NCI-H524 (cell line): ENCODE results near the gene SLC1A7.
A peak's percentile ranks its signal among the peaks of the same experiment; 100 is the strongest.

Source experiments
- DNase-seq, 2 experiments: peaks; one replicate each; lab custom pipeline; 2025; lab: John Stamatoyannopoulos, UW

SLC1A7 gene

GRCh38 chr1:53091841-53092645, 50.4 kb downstream of the SLC1A7 start:
- DNase-seq = no peak

DNA sequence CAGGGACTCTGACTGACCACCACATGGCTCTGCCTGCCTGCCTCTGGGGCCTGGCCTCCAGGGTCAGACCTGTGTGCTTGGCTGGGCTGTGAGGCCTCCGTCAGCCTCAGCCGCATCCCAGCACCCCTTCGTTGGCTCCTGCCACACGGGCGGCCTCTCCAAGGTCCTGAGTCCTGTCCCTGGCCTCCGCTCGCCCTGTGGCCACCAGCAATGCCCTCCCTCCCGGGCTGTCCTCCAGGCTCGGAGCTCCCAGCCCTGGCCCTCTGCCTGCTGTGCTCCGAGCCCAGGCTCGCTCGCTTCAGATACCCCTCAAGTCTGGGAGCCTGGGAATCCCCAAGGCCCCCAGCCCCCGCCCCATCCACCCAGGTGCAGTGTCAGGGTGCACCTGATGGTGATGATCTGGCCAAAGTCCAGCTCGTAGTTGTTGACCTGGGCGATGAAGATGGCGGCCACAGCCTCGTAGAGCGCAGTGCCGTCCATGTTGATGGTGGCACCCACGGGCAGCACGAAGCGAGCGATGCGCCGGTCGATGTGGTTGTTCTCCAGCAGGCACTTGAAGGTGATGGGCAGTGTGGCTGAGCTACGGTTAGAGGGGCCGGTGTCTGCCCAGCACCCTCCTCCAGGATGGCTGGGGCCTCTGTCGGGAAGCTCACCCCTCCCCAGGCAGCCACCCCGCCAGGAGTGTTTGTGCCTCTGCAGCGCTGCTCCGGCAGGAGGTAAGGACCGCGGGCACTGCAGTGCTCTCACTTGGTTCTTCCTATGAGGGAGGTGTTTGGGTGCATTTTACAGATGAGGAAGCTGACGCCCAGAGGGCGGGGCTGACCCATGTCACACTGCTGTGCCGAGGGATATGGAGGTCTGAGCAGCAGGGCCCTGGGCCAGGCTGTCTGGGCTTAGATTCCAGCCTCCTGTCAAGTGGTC, 52.0 kb downstream of the SLC1A7 start:
- peak in 1 of 2 experiments; percentile 15 for DNase-seq

- DNase-seq = no peak
These were observed 52.8 kb downstream of the SLC1A7 start for GRCh38 chr1:53089478-53090226.

DNA sequence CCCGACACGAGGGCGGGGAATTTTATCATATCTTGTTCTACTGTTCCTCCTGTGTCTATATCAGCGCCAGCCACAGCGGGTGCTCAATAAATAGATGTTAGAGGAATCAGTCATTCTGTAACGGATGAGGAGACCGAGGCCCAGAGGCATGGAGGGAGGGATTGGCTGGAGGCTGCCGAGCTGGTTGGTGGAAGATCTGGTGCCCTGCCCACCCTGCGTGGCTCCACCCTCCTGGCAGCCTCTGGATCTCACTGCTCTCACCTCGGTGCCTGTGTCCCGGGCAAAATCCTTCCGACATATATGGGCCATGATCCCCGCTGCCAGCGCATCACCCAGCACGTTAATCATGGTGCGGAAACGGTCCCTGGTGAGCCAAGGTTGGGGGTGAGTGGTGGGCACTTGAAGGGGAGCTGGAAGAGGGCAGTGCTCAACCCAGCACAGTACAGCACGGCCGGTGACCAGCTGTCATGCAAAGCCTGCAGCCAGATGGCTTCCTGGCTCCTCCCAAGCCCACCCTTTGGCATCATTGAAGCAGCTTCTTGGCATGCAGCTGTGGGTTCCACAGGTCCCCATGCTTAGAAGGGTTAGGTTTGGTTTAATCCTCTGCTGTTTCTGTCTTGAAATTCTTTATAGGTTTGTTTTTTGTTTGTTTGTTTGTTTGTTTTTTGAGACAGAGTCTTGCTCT, 53.7 kb downstream of the SLC1A7 start:
- DNase-seq = peak; percentile 80 to 94

DNA sequence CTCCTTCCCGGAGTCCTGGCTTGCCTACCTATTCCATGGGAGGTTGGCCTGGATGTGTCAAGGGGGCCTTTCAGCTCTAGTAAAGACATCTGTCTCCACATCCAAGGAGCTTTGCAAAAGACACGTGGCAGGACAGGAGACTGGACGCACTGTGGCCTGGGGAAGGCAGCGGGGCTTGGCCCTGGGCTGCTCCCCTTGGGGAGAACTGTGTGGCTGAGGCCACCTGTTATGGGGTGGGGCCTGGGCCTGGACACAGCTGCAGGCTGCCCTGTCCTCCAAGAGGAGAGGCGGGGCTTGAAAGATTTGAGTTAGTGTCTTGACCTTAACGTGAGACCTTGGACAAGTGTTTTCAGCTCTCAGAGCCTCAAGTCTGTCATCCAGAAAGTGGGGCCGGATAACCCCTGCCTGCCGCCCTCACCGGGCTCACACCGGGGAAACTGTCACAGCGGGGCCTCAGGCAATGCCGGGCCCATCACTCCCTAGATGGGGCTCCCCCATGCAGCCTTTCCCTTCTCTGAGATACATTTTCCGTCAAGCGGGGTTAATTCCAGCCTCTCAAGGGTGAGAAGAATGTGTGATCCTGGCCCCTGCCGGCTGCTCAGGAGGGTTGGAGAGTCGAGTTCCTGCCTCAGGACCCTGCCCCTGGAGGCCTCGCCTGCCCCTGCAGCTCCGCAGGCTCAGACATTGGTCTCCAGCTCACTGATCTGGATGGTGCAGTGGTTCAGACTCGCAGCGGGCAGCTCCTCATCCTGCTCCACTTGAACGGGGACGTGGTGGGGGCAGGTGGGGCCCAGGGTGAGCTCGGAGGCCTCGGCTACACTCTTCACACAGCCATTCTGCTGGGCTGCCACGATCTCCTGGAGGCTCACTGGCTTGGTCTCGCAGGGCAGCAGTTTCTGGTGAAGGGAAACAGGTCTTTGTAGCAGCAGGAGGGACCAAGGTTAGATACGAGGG, 54.8 kb downstream of the SLC1A7 start:
- DNase-seq = peak in 1 of 2 experiments; percentile 36

DNA sequence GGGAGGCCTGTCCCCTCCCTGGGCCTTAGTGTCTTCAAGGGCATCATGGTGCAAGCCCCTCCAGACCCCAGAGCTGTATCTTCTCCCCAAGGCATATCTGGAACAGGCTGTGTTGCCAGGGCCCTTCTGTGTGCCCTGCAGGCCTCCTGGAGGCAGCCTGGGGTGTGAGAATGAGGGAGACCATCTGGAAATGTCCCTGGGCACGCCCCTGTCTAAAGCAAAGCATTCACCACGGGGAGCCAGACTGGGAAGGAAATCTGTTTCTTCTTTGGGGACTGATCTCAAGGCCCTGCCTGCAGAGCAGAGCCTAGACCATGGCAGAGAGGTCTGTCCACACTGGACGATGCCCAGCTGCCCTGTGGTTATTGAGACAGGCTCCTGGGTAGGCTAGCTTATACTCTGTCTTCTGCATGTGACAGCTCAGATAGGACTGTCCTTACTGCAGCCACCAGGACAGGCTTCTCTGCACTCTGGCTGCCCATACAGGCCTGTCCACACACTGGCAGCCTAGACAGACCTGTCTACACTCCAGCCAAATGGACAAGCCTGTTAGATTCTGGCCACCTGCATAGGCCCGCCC, 55.9 kb downstream of the SLC1A7 start:
- DNase-seq = peak; percentile 81 to 90

DNA sequence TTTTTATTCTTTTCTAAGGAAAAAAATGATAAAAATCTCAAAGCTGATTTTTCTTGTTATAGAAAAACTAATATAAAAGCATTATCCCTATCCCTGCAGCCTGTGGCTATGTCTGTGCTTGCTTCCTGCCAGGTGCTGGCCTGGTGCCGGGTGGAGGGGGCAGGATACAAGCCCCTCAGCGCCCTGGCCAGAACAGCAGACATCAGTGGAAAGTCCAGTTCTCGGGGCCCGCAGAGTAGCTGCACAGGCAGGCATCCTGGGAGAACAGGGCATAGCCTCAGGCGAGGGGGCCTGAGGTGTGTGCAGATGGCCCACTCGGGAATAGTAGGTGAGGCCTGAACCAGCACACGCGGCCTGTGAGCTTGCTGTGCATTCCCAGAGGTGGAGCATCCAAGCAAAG, 57.0 kb downstream of the SLC1A7 start:
- DNase-seq = no peak

- no peak for DNase-seq
These were observed 57.9 kb downstream of the SLC1A7 start for GRCh38 chr1:53084589-53084971.

GRCh38 chr1:53083636-53084588, 58.5 kb downstream of the SLC1A7 start:
- no peak for DNase-seq

DNA sequence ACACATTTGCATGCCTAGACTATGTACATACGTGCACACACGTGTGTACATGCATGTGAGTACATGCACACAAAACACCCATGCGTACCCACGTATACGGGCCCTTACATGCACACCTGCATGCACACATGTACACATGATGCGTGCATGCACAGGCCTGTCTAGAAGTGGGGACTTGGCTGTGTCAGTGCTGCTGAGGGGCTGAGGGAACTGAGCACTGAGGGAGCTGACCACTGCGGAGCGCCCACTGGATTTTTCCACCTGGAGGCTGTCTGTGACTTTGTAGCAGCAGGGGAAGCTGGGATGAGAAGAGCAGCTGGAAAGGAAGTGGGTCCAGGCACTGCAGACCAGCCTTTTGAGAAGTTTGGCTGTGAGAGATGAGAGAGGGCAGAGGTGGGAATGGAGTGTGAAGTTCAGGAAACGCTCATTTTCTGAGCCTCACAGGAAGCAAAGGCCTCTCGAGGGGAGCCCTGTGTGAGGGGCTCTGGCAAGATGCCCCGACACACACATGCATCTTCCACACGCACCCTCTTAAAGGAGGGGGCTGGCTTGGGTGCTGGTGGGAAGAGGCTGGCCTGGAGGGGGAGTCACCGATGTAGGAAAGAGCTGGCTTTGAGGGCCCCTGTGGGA, 59.5 kb downstream of the SLC1A7 start:
- DNase-seq = no peak

DNA sequence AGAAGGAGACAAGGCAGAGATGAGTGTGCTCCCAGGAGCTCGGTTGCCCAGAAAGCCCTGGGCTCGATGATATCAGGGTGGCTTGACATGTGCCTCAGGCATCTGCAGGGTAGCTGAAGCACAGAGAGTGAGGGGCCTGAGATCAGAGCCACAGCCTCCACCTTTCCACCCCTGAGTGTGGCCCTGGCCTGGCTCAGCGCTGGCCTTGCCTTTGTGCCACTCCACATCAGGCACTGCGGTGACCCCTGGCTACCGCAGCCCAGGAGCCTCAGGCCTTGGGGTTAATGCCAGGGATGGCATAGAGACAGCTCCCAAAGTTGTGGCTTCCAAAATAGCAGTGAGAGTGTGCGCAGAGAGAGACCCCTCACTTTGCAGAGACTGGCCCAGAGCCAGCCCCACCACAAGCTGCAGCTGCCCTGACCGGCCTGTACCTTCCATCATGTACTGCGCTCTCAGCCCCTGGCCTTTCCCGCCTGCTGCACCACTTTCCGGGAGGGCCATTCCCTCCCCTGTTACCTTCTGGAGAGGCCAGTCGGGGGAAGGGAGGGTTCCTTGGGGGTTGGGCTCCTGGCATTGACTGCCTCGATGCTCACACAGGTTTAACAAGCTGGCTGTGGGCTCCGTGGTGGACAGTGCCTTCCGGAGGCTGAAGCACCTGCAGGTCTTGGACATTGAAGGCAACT, 60.9 kb downstream of the SLC1A7 start:
- DNase-seq = no peak

GRCh38 chr1:53080769-53081168, 61.7 kb downstream of the SLC1A7 start:
- DNase-seq = no peak

GRCh38 chr1:53080041-53080440, 62.4 kb downstream of the SLC1A7 start:
- DNase-seq = no peak

GRCh38 chr1:53079251-53079650, 63.2 kb downstream of the SLC1A7 start:
- no peak for DNase-seq

DNA sequence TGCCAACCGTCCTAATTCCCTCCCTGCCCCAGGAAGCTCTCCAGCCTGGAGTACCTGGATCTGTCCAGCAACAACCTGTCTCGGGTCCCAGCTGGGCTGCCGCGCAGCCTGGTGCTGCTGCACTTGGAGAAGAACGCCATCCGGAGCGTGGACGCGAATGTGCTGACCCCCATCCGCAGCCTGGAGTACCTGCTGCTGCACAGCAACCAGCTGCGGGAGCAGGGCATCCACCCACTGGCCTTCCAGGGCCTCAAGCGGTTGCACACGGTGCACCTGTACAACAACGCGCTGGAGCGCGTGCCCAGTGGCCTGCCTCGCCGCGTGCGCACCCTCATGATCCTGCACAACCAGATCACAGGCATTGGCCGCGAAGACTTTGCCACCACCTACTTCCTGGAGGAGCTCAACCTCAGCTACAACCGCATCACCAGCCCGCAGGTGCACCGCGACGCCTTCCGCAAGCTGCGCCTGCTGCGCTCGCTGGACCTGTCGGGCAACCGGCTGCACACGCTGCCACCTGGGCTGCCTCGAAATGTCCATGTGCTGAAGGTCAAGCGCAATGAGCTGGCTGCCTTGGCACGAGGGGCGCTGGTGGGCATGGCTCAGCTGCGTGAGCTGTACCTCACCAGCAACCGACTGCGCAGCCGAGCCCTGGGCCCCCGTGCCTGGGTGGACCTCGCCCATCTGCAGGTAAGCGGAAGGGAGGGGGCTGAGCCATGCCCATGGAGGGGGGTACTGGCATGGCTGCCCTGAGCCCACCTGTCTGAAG, 63.9 kb downstream of the SLC1A7 start:
- no peak for DNase-seq

DNA sequence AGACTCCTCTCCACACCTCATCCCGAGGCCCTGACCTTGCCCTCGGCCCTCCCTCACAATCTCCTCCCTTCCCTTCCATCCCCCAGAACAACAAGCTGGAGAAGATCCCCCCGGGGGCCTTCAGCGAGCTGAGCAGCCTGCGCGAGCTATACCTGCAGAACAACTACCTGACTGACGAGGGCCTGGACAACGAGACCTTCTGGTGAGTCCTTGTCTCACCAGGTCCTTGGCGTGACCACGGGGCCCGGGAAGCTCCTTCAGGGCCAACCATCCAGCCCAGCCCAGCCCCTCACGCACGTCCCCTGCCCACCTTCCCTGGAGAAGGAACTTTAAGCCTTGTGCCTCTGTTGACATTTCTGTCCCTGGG, 64.9 kb downstream of the SLC1A7 start:
- no peak for DNase-seq
